Measurements from ENCODE around the gene COLGALT1.

DNA sequence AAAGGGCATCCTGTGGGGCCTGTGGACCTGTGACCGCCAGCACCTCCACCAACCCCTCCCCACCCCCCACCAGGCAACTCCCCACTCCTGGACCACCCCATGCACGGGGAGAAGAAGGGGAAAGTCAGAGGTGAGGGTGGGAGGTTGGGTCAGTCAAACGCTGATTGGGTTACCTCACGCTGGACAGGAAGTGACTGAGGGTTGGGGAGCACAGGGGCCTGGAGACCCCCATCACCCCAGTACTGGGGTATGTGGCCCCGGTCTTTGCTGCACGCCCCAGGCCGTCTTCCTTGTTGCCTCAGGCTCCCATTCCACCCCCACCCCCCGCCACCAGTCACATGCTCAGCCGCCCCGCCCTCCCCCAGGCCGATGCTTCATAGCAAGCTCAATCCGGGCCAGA is 59.0 kb downstream of the COLGALT1 start:
- TF ChIP-seq, protein P1, sequence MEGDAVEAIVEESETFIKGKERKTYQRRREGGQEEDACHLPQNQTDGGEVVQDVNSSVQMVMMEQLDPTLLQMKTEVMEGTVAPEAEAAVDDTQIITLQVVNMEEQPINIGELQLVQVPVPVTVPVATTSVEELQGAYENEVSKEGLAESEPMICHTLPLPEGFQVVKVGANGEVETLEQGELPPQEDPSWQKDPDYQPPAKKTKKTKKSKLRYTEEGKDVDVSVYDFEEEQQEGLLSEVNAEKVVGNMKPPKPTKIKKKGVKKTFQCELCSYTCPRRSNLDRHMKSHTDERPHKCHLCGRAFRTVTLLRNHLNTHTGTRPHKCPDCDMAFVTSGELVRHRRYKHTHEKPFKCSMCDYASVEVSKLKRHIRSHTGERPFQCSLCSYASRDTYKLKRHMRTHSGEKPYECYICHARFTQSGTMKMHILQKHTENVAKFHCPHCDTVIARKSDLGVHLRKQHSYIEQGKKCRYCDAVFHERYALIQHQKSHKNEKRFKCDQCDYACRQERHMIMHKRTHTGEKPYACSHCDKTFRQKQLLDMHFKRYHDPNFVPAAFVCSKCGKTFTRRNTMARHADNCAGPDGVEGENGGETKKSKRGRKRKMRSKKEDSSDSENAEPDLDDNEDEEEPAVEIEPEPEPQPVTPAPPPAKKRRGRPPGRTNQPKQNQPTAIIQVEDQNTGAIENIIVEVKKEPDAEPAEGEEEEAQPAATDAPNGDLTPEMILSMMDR (IDR thresholded peaks at IDR 0.05) = no peak
- TF ChIP-seq, protein P2, sequence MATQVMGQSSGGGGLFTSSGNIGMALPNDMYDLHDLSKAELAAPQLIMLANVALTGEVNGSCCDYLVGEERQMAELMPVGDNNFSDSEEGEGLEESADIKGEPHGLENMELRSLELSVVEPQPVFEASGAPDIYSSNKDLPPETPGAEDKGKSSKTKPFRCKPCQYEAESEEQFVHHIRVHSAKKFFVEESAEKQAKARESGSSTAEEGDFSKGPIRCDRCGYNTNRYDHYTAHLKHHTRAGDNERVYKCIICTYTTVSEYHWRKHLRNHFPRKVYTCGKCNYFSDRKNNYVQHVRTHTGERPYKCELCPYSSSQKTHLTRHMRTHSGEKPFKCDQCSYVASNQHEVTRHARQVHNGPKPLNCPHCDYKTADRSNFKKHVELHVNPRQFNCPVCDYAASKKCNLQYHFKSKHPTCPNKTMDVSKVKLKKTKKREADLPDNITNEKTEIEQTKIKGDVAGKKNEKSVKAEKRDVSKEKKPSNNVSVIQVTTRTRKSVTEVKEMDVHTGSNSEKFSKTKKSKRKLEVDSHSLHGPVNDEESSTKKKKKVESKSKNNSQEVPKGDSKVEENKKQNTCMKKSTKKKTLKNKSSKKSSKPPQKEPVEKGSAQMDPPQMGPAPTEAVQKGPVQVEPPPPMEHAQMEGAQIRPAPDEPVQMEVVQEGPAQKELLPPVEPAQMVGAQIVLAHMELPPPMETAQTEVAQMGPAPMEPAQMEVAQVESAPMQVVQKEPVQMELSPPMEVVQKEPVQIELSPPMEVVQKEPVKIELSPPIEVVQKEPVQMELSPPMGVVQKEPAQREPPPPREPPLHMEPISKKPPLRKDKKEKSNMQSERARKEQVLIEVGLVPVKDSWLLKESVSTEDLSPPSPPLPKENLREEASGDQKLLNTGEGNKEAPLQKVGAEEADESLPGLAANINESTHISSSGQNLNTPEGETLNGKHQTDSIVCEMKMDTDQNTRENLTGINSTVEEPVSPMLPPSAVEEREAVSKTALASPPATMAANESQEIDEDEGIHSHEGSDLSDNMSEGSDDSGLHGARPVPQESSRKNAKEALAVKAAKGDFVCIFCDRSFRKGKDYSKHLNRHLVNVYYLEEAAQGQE (IDR thresholded peaks at IDR 0.05; ENCODE audit: low read depth, low read length) = no peak

All from SK-N-SH (cell line).